Muscle layer of duodenum (tissue), 2 donors: ENCODE data around the gene TINAGL1.

Experiments used
- H3K27ac ChIP-seq: one replicate; pipeline ENCODE4 v1.7.0; 2013; ENCODE audit warnings: mild to moderate bottlenecking, low read length
- H3K27me3 ChIP-seq: one replicate; pipeline ENCODE4 v1.7.0; 2013; ENCODE audit warnings: low read depth, mild to moderate bottlenecking, control low read depth, low read length
- H3K36me3 ChIP-seq, 2 donors: one replicate each; pipeline ENCODE4 v1.7.0; 2013; ENCODE audit warnings: low read length in 2 of 2, control low read depth in 1 of 2, mild to moderate bottlenecking in 1 of 2; ENCODE audit not compliant: insufficient read depth in 2 of 2, control insufficient read depth in 1 of 2
- H3K4me1 ChIP-seq, 2 donors: one replicate each; pipeline ENCODE4 v1.7.0; 2013; ENCODE audit warnings: low read length in 2 of 2, mild to moderate bottlenecking in 2 of 2, control low read depth in 1 of 2, moderate library complexity in 1 of 2; ENCODE audit not compliant: insufficient read depth in 2 of 2, control insufficient read depth in 1 of 2
- H3K4me3 ChIP-seq, 2 donors: one replicate each; pipeline ENCODE4 v1.7.0; 2013; ENCODE audit warnings: low read length in 2 of 2, low read depth in 1 of 2, mild to moderate bottlenecking in 1 of 2
- H3K9me3 ChIP-seq, 2 donors: one replicate each; pipeline ENCODE4 v1.7.0; 2013; ENCODE audit warnings: low read length in 2 of 2, control low read depth in 1 of 2, mild to moderate bottlenecking in 1 of 2; ENCODE audit not compliant: control insufficient read depth in 1 of 2
- donor health status: healthy.

The TINAGL1 gene

GRCh38 chr1:31626223-31627207, 50.2 kb downstream of the TINAGL1 start:
- no peaks in the 10 kb centered on the region for H3K27me3 ChIP-seq
- peaks cover 8 to 24% of the 10 kb centered on the region in 2 donors for H3K4me1 ChIP-seq
- H3K9me3 ChIP-seq = no peaks in the 10 kb centered on the region
- peaks cover 24 to 35% of the 10 kb centered on the region in 2 donors for H3K36me3 ChIP-seq
- H3K4me3 ChIP-seq = no peak overlapping the region
- no peak overlapping the region for H3K27ac ChIP-seq

- H3K9me3 ChIP-seq = no peaks in the 10 kb centered on the region
- H3K36me3 ChIP-seq = peaks cover 30 to 44% of the 10 kb centered on the region in 2 donors
- no peaks in the 10 kb centered on the region for H3K27me3 ChIP-seq
- peaks cover 8 to 24% of the 10 kb centered on the region in 2 donors for H3K4me1 ChIP-seq
- H3K4me3 ChIP-seq = no peak overlapping the region
- H3K27ac ChIP-seq = peak overlapping the region; percentile 45
These were observed 51.1 kb downstream of the TINAGL1 start for GRCh38 chr1:31627301-31627929.

DNA sequence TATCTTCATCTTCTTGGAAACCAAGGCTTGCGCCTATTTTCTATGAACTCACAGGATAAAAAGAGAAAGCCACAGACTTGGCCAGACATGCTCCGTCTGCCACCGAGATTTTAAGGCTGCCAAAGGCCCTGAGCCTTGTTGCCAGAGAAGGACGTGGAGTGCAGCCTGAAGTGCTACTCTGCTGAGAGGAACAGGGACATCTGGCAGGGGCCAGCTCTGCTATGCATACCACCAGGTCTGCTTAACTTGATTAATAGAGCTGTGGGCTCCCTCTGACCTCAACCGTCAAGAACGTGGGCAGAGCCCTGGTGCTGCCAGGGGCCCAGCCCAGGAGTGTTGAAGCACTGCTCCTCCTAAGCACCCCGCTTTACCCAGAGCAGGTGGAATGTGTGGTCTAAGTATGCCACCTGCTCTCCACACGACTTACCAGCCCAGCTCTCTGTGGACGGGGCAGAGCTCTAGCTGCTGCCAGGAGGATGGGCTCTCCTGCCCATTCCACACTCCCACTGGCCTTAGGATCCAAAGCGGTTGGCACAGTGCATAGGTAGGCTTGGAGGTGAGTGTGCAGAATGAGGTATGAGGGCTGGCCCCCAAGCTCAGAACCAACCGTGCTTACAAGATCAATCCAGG, 51.7 kb downstream of the TINAGL1 start:
- H3K27me3 ChIP-seq = no peaks in the 10 kb centered on the region
- H3K27ac ChIP-seq = peak overlapping the region; percentile 45
- no peak overlapping the region for H3K4me3 ChIP-seq
- H3K36me3 ChIP-seq = peaks cover 36 to 50% of the 10 kb centered on the region in 2 donors
- H3K9me3 ChIP-seq = no peaks in the 10 kb centered on the region
- H3K4me1 ChIP-seq = peaks cover 8 to 24% of the 10 kb centered on the region in 2 donors

GRCh38 chr1:31628931-31629556, 52.7 kb downstream of the TINAGL1 start:
- H3K4me3 ChIP-seq = no peak overlapping the region
- peaks cover 8 to 24% of the 10 kb centered on the region in 2 donors for H3K4me1 ChIP-seq
- H3K9me3 ChIP-seq = no peaks in the 10 kb centered on the region
- no peaks in the 10 kb centered on the region for H3K27me3 ChIP-seq
- no peak overlapping the region for H3K27ac ChIP-seq
- H3K36me3 ChIP-seq = peaks cover 38 to 56% of the 10 kb centered on the region in 2 donors

GRCh38 chr1:31632649-31633048, 56.3 kb downstream of the TINAGL1 start:
- peaks cover 43 to 64% of the 10 kb centered on the region in 2 donors for H3K36me3 ChIP-seq
- H3K4me3 ChIP-seq = no peak overlapping the region
- no peaks in the 10 kb centered on the region for H3K27me3 ChIP-seq
- peaks cover 3 to 10% of the 10 kb centered on the region in 2 donors for H3K4me1 ChIP-seq
- no peak overlapping the region for H3K27ac ChIP-seq
- H3K9me3 ChIP-seq = no peaks in the 10 kb centered on the region

DNA sequence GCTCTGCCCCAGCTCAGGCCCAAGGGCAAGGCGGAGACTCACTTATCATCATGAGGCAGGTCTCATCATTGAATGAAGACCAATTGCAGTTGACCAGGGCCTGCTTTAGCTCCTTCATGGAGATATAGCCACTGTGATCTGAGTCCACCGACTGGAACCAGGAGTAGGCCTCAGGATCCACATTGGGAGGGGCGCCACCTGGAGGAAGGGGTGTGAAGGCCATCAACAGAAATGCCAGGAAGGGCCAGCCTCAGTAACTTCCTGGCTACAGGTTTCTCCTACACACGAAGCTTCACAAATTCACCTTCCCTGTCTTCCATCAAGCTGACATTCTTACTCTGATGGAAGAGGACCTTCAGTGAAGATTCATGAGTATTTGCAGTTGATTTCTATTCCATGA, 56.8 kb downstream of the TINAGL1 start:
- Histone ChIP-seq H3K4me3 (no peak overlapping the region), H3K9me3 (no peaks in the 10 kb centered on the region), H3K4me1 (peaks cover 0 to 10% of the 10 kb centered on the region in 2 donors), H3K36me3 (peaks cover 43 to 63% of the 10 kb centered on the region in 2 donors), H3K27me3 (no peaks in the 10 kb centered on the region), H3K27ac (no peak overlapping the region)
